Measurements from ENCODE around the gene HTRA2.
"Not testable (repeated sequence)": the region's sequence is repeated elsewhere in the genome, so short reads cannot be mapped to it uniquely, and the experiment has no call there.

Gene HTRA2

DNA sequence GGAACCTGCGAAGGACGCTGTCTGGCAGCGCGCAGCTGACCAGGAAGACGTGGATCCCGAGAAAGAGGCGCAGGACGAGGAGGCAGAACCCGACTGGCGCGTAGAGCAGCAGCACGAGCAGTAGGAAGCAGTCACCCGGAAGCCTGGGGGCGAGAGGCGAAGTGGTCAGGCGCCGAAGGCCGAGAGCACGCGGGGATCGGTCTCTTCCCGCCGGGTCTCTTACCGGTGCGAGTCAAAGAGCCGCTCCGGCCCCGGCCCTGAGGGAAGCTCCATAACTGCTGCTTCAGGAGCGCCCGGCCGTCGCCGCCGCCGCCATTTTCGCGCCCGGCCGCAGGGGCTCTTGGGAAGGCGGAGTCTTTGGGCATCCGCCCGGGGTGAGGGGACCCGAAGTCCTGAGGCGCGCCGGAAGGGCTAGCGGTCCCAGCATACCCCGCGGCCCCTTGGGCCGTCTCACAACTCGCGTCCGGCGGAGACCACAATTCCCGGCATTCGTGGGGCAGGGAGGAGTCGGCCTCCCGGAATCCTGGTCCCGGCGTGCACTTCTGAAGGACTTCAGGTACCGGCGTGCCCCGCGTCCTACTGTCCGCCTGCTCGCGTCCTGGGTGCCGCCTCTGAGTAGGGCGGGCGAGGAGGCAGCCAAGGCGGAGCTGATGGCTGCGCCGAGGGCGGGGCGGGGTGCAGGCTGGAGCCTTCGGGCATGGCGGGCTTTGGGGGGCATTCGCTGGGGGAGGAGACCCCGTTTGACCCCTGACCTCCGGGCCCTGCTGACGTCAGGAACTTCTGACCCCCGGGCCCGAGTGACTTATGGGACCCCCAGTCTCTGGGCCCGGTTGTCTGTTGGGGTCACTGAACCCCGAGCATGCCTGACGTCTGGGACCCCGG is at the start of gene HTRA2, which contains the start of gene AUP1:
HTRA2 (plus strand) TSS at position 577 of the 882 bp plus-strand sequence; CDS start at position 651, 74 bp downstream.
AUP1 (minus strand) TSS at position 350 of the 882 bp plus-strand sequence; CDS start at position 273, 77 bp downstream.
- Histone ChIP-seq H3K9ac (ENCODE audit: insufficient read length) (peak within 1 kb of the TSS; percentile 96), H3K36me3 (ENCODE audit: insufficient read depth, low read length) (peaks cover 43% of the 10 kb centered on the region), H3K4me3 (peak within 1 kb of the TSS; percentile 98), H3K27ac (peak within 1 kb of the TSS; percentile 87), H3K9me3 (ENCODE audit: low read depth, low read length) (no peaks in the 10 kb centered on the region)
- DNase-seq (ENCODE audit: low read depth, low spot score), result no peak
- TF ChIP-seq EZH2 (IDR thresholded peaks at IDR 0.05) (no peak), POLR2AphosphoS5 (IDR thresholded peaks at IDR 0.05; ENCODE audit: borderline replicate concordance, low read depth, low read length) (peak; percentile 87)

DNA sequence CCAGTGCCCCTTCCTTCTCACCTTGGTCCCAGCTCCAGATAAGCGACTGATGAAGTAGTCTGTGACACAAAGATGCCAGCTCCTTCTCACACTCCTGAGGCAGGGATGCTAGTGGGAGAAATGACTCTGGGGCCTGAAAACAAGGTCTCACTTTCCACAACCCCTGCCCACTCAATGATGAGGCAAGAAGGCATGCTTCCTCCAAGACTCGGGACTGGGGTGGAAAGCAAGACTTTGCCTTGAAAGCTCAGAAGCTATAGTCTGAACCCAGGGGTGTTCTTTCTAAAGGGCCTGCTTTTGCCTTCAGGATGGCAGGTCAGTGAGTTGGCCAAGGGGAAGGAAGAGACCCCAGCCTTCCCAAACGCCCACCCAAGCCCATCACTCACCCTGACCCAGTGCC is 48.3 kb upstream of the HTRA2 start:
- TF ChIP-seq EZH2 (IDR thresholded peaks at IDR 0.05) (no peak), POLR2AphosphoS5 (IDR thresholded peaks at IDR 0.05; ENCODE audit: borderline replicate concordance, low read depth, low read length) (no peak), FOXP2 (optimal IDR thresholded peaks at IDR 0.05; ENCODE audit: control extremely low read depth, extremely low read length, insufficient read depth) (no peak)
- Histone ChIP-seq H3K27ac (no peak overlapping the region), H3K9me3 (ENCODE audit: low read depth, low read length) (no peaks in the 10 kb centered on the region), H3K4me3 (peak overlapping the region; percentile 90), H3K9ac (ENCODE audit: insufficient read length) (peak overlapping the region; percentile 82), H3K36me3 (ENCODE audit: insufficient read depth, low read length) (peaks cover 8% of the 10 kb centered on the region; the same call in 1 of the 2 replicates)
- DNase-seq (ENCODE audit: low read depth, low spot score), result no peak

DNA sequence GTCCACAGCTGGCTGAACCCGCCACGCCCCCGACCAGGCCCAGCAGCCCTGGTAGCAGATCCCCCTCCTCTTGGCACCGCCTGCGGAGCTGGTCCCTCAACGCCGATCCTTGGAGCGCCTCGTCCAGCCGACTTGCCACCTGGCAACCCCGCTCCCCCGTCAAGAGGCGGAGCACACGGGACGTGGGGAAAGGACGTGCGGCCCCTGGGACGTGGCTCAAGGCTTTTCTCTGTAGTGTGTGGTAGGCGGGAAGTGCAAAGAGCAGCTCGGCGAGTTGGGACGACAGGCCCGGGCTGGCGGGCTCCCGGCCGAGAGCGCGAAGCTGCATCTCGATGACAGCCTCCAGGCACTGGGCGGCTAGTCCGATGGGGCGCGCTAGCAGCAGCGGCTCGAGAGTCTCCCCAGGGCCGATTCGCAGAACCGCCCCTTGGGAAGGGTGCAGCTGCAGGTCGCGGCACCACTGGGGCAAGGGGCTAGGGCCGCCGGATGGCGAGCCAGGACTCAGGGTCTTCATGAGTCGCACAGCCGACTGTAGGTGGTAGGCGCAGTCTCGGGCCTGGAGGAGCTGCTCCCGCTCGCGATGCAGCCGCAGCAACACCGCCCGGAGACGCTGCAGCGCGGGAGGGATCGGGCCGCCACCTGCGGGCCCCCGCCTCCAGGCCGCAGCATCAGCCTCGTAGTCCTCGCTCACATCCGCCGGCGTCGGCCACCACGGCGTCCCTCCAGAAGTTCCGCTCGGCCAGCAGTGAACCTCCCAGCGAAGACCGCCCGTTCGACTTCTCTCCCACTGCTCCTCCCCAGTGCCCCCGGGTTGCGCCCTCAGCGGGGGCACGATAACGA is 47.6 kb upstream of the HTRA2 start:
- H3K9me3 ChIP-seq (ENCODE audit: low read depth, low read length), result no peaks in the 10 kb centered on the region
- no peak for TF ChIP-seq FOXP2 (optimal IDR thresholded peaks at IDR 0.05; ENCODE audit: control extremely low read depth, extremely low read length, insufficient read depth)
- no peak for TF ChIP-seq EZH2 (IDR thresholded peaks at IDR 0.05)
- no peak for TF ChIP-seq POLR2AphosphoS5 (IDR thresholded peaks at IDR 0.05; ENCODE audit: borderline replicate concordance, low read depth, low read length)
- peaks cover 8% of the 10 kb centered on the region; the same call in 1 of the 2 replicates for H3K36me3 ChIP-seq (ENCODE audit: insufficient read depth, low read length)
- H3K4me3 ChIP-seq, result peak overlapping the region; percentile 90
- H3K9ac ChIP-seq (ENCODE audit: insufficient read length), result peak overlapping the region; percentile 82
- DNase-seq (ENCODE audit: low read depth, low spot score), result no peak
- 0 out of 2 replicates have a peak overlapping the region, but pooled peaks have one; percentile 40 for H3K27ac ChIP-seq

DNA sequence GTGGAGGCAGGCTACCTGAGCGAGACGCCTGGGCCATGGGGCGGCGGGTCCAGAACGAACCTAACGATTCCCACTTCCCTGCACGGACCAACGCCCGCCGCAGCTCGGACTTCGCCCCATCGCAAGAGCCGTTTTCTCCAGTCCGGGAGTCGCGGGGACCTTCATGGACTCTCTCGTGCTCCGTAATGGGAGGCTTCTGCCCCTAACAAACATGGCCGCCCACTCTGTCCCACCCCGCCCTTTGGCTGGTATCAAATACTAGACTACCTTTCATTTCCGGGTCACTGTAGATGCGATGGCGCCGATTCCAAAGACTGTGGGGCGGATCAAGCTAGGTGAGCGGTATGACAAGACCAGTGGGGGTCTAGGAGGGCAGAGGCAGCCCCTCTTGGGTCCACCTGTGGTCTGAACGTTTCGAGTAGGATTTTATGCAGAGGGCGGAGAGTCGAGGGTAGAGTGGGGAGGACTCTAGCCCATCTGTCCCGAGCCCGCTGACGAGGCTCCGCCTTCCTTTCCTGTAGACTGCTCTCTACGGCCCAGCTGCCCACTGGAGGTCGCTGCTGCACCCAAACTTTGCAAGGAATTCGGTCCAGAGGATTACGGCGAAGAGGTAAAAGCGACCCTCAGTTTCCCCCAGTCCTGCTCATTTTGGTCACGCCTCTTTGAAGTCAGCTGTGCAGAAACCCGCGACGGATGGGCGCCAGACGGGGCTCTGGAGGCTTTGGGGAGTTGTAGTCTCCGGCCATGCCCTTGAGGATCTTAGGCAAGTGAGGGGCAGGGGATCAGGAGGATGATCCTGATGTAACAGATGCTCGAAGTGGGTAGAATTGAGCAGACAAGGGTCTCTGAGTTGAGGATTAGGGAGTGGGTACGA is 46.7 kb upstream of the HTRA2 start, which contains the start of the genes CCDC142 and TTC31:
CCDC142 (minus strand) TSS at position 198 of the 874 bp plus-strand sequence; CDS start at position 37, 161 bp downstream.
TTC31 (plus strand) TSS at position 281 of the 874 bp plus-strand sequence; CDS start at position 296, 15 bp downstream.
- Histone ChIP-seq H3K27ac (0 out of 2 replicates have a peak within 1 kb of the TSS, but pooled peaks have one; percentile 40), H3K9me3 (ENCODE audit: low read depth, low read length) (no peaks in the 10 kb centered on the region), H3K36me3 (ENCODE audit: insufficient read depth, low read length) (peaks cover 5% of the 10 kb centered on the region; the same call in 1 of the 2 replicates), H3K9ac (ENCODE audit: insufficient read length) (peak within 1 kb of the TSS; percentile 82), H3K4me3 (peak within 1 kb of the TSS; percentile 90)
- DNase-seq (ENCODE audit: low read depth, low spot score), result peak; percentile 85
- peak; percentile 77; the same call in 1 of the 2 replicates for TF ChIP-seq POLR2AphosphoS5 (IDR thresholded peaks at IDR 0.05; ENCODE audit: borderline replicate concordance, low read depth, low read length)
- TF ChIP-seq FOXP2 (optimal IDR thresholded peaks at IDR 0.05; ENCODE audit: control extremely low read depth, extremely low read length, insufficient read depth), result no peak

DNA sequence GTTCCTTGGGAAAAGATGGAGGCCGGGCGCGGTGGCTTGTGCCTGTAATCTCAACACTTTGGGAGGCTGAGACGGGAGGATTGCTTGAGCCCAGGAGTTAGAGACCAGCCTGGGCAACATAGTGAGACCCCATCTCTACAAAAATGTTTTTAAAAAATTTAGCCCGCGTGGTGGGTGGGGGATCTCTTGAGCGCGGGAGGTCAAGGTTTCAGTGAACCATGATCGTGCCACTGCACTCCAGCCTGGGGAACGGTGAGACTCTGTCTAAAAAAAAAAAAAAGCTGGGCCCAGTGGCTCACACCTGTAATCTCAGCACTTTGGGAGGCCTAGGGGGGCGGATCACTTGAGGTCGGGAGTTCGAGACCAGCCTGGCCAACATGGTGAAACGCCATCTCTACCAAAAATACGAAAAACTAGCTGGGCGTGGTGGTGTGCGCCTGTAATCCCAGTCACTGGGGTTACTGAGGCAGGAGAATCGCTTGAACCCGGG is 46.0 kb upstream of the HTRA2 start:
- Histone ChIP-seq H3K4me3 (peak overlapping the region; percentile 90), H3K9ac (ENCODE audit: insufficient read length) (peak overlapping the region; percentile 82)
- H3K9me3 ChIP-seq (ENCODE audit: low read depth, low read length); DNase-seq (ENCODE audit: low read depth, low spot score); H3K36me3 ChIP-seq (ENCODE audit: insufficient read depth, low read length); H3K27ac ChIP-seq: not testable (repeated sequence)

DNA sequence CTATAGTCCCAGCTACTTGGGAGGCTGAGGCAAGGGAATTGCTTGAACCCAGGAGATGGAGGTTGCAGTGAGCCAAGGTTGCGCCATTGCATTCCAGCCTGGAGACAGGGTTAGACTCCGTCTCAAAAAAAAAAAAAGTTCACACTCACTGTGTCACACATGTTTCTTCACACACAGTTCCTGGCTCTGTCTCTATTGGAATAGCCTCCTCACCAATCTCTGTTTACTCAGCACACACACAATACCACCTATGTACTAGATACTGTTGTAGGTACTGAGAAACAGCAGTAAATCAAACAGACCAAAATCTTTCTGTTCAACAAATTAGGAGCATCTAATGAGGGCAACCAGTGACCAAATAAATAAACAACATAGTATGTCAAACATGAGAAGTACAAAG is 43.6 kb upstream of the HTRA2 start:
- H3K4me3 ChIP-seq, result no peak overlapping the region
- TF ChIP-seq FOXP2 (optimal IDR thresholded peaks at IDR 0.05; ENCODE audit: control extremely low read depth, extremely low read length, insufficient read depth), result no peak
- no peak for TF ChIP-seq EZH2 (IDR thresholded peaks at IDR 0.05)
- no peak for TF ChIP-seq POLR2AphosphoS5 (IDR thresholded peaks at IDR 0.05; ENCODE audit: borderline replicate concordance, low read depth, low read length)
- H3K27ac ChIP-seq, result no peak overlapping the region
- no peak overlapping the region for H3K9ac ChIP-seq (ENCODE audit: insufficient read length)
- no peak for DNase-seq (ENCODE audit: low read depth, low spot score)
- H3K36me3 ChIP-seq (ENCODE audit: insufficient read depth, low read length), result peaks cover 4% of the 10 kb centered on the region; the same call in 1 of the 2 replicates
- no peaks in the 10 kb centered on the region for H3K9me3 ChIP-seq (ENCODE audit: low read depth, low read length)

DNA sequence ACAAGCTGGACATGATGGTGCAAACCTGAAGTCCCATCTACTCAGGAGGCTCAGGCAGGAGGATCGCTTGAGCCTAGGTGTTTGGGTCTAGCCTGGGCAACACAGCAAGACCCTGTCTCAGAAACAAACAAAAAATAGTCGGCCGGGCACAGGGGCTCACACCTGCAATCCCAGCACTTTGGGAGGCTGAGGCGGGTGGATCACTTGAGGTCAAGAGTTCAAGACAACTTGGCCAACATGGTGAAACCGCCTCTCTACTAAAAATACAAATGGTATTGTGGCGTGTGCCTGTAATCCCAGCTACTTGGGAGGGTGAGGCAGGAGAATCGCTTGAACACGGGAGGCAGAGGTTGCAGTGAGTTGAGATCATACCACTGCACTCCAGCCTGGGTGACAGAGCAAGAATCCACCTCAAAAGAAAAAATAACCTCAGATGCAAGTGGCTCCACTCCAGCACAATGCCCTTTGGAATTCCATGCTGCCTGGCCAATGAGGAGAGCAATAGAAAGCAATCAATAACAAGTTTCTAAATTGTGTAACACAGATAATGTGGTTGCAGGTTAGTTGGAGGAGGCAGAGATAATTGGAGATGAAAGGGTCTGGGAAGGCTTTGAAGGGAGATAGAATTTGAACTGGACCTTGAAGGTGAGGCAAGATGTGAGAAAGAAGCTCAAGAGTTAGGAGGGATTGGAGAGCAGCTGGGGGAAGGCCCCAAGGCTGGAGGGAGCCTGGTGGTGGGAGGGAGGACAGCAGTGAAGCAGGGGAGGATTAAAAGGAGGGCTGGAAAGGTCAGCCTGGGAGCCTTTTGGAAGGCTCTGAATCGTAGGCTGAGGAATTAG is 40.9 kb upstream of the HTRA2 start:
- Histone ChIP-seq H3K9me3 (ENCODE audit: low read depth, low read length) (no peaks in the 10 kb centered on the region), H3K9ac (ENCODE audit: insufficient read length) (no peak overlapping the region), H3K27ac (no peak overlapping the region), H3K36me3 (ENCODE audit: insufficient read depth, low read length) (peaks cover 14% of the 10 kb centered on the region; the same call in 1 of the 2 replicates), H3K4me3 (no peak overlapping the region)
- no peak for DNase-seq (ENCODE audit: low read depth, low spot score)
- TF ChIP-seq POLR2AphosphoS5 (IDR thresholded peaks at IDR 0.05; ENCODE audit: borderline replicate concordance, low read depth, low read length) (no peak), EZH2 (IDR thresholded peaks at IDR 0.05) (no peak), FOXP2 (optimal IDR thresholded peaks at IDR 0.05; ENCODE audit: control extremely low read depth, extremely low read length, insufficient read depth) (no peak)

Measured in SK-N-MC (cell line).